Hematopoietic multipotent progenitor cell treated with erythropoietin and hydrocortisone succinate and interleukin-3 and kit ligand, for 4 days (in vitro differentiated cells): ENCODE data around the gene MLN.
A peak's percentile ranks its signal among the peaks of the same experiment; 100 is the strongest.

Experiments
- DNase-seq: peaks from one replicate; pipeline ENCODE4 v3.0.0-alpha.2; 2015

The MLN gene, protein sequence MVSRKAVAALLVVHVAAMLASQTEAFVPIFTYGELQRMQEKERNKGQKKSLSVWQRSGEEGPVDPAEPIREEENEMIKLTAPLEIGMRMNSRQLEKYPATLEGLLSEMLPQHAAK

DNA sequence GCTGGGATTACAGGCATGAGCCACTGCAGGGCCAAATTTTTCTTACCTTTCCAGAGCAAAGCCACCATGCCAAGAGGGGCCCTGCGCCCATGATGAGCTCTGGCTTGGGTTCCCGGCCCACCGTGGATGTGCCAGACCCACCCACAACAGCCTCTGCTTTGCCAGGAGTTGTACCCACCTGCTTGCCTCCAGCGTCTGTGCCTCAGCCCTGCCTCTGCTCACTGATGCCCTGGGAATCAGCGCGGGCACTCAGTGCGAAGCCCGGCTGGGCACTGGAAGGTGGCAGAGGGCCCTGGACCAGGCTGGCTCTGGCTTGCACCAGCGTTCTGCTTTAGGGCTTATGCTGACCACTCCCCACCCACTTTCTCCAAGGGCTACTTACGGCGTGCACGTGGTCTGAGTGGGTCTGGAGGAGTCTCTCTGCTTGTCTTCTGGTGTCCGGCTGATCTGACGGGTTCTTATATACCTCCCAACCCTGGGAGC is at the start of gene MLN:
TSS of gene MLN (minus strand) at position 433 of the 483 bp plus-strand sequence. CDS start 2,840 bp downstream, outside the sequence.
- DNase-seq: no peak

DNA sequence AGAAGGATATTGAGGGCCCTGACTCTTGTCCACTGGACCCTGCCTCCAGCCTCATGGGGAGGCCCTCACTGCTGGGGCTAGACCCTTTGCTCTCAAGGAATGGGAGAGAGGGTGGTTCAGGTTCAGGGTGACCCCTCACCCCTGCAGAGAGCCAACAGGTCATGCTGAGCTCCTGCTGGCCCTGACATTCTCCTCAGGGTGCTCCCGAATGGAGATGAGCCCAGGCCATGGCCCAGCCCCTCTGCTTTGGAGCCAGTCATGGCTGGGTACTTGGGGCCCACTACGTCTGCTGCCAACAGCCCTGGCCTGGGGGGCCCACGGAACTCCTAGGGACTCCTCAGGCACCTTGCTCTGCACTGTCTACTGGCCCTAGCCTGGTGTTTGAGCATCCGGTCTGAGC is 49.2 kb upstream of the MLN start:
- DNase-seq: no peak

DNA sequence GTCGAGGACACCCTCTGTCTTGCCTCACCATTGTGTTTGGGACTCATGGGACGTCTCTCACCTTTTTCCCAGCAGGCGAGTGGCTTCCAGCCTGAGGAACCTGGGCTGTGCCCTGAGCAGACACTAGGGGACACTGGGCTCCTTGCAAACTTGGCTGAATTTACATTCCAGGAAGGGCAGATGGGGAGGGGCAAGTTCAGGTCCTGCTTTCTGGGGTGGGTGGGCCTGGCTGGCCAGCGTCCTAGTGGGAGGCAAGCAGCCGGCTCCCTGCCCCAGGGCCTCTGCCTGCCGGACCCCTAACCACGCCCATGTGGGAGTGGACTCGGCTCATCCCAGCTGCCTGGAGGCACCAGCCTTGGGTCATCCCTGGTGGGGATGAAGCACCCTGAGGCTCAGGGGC is 48.2 kb upstream of the MLN start:
- DNase-seq: peak; percentile 54

DNA sequence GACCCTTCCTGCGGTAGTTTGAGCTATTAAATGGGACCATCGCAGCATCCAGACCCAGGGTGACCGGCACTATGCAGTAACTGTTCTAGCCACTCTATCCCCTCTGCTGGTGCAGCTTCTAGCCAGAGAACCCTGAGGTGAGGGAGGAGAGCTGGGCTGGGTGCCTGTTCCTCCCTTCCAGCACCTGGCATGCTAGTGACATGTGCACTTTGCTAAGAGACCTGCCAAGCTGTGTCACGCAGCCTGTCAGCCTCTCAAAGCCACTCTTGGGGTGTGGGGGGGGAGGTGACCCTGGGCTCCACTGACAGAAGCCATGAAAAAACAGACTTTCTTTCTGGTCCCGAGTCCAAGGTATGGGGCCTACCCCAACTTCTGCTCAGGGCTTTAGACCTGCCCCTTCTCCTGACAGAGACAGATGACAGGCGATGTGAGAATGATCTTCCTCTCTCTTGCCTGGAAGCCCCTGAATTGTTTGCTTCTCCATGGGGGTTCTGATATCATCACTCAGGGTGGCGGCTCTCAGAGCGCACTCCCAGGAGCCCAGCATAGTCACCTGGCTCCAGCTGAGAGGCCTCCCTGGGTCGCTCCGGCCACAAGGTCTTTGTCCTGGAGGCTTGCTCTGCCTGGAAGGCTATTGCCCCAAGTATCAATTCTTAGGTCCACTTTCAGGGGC is 47.2 kb upstream of the MLN start:
- no peak for DNase-seq

DNA sequence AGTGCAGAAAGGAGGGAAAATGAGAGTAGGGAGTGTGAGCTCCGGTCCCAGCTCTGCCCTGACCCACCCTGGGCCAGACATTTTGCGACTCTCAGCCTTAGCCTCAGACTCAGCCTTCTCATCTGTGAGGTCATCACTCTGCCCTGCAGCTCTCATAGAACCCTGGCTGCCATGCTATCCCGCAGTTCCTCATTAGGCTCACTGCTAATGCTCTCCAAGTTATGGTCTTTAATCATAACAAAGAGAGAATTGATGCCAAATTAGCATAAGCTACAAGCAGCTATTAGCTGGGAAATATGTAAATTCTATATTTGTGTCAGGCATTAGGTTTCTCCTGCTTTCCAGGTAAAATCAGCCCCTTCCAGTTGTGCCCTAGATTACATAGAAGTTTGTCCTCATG is 46.5 kb upstream of the MLN start:
- no peak for DNase-seq

DNA sequence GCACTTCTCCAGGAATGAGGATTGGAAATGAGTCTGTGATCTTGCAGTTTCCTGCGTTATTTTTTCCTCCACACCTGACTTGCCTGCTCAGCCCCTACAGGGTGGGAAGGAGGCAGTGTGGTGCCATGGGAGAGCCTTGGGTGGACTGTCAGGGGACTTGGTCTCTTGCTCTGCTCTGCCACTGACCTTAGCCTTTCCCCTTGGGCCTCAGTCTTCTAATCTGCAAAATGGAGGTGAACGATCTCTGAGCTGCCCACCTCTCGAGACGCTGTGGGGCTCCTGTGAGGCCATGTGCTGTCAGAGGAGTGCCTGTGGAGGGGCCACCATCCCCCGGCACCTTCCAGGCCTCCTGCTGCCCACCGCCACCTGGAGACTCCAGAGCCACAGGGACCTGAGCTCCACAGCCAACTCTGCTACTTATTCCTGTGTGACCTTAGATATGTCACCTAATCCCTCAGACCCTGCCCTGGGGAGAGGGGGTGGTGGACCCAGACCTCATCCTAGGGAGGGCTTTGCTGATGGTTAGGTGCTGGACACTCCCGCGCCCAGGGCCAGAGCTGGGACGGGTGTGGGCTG is 45.8 kb upstream of the MLN start:
- DNase-seq: no peak

DNA sequence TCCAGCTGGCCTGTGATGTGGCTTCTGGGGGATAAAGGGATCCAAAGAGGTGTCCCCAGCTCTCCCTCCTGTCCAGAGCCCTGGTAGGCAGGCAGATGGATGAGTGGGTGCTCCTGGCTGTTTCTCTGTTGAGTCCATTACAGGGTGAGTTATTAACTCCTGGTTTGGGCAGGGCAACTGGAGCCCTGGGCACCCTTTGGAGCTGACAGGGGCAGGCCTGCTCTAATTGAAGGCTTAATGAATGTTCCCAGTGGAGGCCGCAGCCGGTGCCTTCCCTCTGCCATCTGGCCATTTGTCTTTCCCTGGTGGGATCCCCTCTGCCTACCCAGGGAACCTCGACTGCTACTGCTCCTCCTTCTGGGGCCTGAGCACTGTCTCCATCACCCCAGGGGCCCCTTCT is 44.7 kb upstream of the MLN start:
- no peak for DNase-seq

DNA sequence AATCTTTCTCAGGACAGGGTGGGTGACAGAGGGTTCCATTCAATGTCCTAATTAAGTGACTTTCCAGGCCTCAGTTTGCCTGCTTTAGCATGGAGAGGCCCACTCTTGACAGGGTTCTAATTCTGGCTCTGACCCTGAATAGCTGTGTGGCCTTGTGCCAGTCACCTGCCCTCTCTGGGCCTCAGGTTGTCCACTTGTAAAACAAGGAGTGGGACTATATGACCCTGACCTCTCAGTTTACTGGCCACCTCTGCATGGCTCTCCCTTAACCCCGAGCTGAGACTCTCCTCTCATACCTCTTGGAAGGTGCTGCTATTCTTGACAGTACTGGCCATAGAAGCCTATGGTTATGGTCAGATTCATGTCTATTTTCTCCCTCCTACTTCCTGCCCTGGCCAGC is 44.1 kb upstream of the MLN start:
- DNase-seq: no peak

DNA sequence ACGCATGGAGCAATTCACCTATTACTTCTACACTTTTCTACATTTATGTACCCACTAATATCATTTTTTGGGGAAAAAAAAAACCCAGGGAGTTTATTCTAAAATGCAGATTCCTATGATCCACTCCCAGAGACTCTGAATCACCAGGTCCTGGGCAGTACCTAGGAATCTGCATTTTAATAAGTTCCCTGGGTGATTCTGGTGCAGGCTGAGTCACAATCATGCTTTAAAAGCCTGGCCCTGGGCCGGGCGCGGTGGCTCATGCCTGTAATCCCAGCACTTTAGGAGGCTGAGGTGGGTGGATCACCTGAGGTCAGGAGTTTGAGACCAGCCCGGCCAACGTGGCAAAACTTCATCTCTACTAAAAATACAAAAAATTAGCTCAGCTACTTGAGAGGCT is 43.3 kb upstream of the MLN start:
- DNase-seq: no peak

DNA sequence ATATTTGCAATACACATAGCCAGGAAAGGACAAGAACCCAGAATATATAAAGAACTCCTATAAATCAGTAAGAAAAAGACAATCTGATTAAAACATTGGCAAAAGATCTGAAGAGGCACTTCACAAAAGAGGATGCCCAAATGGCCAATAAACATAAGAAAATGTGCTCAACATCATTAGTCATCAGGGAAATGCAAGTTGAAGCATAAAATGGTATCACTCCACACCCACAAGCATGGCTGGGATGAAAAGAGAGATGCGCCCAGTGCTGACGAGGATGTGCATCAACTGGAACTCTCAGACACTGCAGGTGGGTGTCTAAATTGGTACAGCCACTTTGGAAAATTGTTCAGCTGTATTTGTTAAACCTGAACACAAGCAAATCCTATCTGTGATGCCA is 42.4 kb upstream of the MLN start:
- no peak for DNase-seq

DNA sequence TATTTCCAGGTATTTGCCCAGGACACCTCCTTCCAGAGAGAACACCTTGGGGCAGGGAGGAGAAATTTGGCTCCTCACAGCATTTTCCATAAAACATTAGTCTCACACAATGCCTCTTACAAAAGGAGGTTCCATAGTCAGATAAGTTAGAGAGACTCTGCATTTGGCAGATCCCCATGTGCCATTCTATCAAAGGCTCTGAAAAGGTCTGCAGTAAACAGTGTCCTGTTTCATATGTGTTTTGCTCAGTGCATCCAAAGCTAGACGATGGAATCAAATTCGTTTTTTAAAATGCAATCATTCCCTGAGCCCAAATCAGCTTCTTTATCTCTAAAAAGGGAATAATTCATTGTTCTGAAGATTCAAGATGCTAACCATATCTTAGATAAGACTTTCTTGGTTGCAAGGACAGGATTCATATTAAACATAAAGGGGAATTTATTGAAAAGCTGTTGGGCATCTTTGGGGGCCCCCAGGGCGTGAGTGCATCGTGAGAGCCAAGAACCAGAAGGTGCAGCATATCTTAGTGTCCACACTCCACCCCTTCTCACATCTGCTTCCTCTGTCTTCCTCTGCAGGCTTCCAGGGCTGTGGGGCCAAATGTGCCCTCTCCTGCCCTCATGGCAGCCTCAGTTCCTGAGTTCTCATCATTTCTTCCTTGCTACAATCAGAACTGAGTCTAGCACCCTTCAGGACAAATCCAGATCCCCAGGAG is 41.4 kb upstream of the MLN start:
- peak; percentile 33 for DNase-seq

DNA sequence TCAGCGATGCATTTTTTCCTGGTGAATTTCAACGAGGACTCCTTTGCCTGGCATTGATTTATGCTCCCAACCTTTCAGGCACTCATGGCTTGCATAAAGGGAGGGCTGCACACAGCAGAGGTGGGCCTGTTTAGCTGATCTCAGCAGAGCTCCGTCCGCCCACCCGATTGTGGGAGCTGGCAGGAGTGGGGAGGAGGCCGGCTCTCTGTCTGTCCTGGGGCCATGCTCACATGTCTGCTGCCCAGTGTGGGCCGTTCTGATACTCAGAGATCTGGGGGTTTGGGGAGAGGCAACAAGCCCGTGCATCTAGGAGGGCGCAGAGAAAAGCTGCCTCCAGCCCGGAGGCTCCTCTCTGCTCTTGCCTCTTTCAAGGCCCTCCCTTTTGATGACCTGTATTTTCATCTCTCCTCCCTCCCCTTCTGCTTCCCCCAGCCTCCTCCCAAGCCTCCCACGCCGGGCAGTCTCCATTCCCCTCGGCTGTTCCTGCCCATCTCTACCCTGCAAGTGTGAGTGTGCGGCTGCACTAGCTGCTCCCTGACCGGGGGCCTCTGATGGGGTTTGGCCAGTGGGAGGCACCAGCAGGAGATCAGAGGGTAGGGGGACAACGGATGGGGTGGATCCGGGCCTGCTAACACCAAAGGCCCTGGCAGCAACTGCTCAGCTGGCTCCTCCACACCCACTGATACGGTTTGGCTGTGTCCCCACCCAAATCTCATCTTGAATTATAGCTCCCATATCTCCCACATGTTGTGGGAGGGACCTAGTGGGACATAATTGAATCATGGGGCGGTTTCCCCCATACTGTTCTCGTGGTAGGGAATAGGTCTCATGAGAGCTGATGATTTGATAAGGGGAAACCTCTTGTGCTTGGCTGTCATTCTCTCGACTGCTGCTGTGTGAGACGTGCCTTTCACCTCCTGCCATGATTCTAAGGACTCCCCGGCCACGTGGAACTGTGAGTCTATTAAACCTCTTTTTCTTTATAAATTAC is 39.6 kb upstream of the MLN start:
- DNase-seq: no peak

DNA sequence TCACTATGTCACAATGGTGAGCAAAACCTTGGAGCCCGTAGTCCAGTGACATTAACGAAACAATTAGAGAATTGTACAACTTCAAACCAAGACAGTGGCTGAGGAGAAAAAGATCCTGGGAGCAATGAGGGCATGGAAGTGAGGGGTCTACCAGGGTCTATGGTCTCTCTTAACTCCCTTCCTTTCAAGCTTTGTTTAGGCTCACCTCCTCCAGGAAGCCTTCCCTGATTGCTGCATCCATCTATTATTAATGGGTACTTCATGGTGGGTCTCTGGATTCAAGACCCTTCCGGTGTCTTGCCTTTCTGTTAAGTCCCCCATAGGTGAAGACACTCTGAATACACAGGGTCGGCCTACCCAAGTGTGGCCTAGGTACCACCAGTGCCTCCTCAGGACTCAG is 38.1 kb upstream of the MLN start:
- no peak for DNase-seq

DNA sequence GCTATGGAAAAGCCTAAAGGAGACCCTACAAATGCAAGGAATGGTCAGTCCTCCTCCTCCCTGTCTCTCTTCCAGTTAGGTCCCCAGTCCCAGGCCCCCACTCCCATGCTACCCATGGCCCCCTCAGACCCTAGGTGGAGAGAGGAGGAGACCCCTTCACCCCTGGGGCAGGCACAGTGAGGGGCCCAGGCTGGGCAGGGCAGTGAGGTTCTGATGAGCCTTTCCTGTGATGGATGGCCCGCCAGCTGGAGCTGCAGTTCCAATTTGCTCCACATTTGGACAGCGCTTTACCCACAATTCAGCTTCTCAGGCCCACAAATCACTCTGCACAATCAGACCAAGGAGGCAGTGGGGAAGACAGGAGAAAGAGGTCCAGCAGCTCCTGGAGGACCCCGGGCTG is 37.3 kb upstream of the MLN start:
- peak; percentile 28 for DNase-seq

DNA sequence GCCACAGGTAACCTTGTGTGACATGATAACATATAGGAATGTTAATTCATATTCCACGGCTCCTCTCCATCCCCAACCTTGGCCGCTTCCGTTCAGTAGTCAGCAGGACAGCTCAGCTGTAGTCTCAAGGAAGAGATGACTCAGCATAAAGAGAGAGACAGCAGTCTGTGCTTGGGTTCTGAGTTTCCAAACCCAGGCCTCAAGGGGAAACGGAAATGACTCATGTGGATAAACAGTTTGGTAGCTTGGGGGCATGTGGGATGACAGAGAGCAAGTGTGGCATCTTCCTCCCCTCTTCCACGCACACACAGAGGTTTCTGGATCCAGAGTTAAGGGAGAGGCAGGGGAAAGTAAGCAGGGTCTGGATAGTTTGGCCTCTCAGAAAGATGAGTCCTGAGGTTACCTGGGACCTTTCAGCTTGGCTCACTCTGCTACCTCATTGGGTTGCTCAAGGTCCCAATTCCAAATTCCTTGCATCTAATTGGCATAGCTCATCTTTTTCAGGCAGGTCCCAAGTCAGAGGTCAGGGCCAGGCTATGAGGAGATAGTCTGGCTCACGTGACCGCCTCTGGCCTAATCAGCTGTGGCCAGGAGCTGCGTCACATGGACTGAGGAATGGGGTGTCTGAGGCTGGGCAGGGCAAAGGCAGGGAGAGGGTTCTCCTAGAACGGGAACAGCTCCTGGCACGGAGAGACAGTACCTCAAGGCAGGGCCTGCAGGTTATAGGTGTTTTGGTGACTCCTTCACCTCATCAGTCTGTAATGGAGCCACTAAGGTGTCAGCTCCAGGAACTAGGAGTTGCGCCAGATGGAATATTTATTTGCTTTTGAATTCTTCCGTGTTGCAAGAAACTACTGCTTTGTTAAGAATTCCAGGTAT is 36.5 kb upstream of the MLN start:
- peak; percentile 92 for DNase-seq

DNA sequence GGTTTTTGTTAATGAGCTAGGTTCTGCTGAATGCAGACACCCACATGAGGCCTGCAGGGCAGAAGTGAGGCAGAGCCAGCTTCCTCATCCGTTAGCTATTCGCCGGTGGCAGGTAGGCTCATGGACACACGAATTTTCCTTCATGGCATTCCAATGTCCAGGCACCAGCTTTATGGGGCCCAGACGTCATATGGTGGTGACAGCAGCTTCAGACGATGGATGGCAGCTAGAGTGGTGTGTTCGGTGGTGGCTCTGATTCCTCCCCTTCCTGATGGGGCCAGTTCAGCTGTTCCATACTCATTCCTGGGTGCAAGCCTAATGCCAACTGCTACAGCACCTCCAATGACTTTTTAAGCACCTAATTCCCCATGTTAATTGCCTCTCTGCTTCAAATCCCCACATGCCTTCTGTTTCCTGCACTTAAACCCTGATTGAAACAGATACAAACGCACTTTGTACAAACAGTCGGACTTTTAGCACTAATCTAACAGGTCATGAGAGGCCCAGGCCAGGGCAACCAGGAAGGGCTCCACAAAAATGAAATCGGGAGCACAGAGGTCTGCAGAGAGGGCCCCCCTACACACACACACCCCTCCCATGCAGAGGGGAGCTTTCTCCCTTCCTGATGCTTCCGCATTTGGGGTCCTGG is 35.7 kb upstream of the MLN start:
- no peak for DNase-seq

DNA sequence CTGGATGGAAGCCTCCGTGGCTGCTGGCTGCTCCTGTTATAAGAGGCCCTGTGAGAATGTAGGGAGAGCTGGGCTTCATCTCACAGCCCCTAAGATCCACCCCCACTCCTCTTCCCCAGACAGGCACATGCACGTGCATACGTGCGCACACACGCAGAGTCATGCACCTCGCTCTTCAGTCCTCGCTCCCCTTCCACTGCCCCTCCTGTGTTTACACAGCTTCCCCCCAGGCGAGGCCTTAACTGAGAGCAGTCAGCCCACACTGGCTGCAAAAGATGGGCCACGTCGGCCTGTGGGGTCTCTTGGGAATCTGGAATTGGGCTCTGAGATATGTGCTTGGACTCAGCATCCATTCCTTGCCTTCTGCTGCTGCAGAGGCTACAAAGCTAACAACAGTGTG is 35.2 kb upstream of the MLN start:
- DNase-seq: no peak

DNA sequence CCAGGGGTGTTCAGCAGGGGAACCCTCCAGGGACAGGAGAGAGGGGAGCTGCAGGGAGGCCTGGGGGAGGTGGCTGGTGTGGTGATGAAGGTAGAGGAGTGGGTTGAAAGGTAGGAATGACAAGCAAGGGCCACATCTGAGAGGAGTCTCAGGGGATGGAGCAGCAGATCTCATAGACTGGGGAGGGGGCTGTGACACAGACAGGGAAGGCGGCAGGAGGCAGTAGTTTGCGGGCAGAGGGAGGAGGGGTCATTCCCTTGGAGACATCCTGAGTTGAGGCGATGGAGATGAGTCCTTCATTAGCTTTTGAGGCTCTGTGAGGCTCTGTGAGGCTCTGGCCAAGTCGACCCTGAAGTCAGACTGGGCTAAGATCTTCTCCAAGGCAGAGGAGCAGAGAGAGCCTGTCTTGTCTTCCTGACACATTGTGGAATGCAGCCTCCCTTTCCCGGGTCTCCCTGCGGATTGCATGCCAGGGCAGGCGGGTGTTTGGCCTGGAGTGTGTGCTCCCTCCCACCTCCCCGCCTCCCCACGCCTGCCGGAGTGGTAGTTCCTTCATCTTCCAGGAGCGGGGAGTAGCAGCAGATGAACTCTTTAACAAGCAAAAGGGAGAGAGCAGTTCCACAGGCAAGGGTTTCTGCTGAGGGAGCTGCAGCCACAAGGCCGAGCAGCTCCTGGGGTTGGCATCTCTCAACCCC is 34.3 kb upstream of the MLN start:
- no peak for DNase-seq

DNA sequence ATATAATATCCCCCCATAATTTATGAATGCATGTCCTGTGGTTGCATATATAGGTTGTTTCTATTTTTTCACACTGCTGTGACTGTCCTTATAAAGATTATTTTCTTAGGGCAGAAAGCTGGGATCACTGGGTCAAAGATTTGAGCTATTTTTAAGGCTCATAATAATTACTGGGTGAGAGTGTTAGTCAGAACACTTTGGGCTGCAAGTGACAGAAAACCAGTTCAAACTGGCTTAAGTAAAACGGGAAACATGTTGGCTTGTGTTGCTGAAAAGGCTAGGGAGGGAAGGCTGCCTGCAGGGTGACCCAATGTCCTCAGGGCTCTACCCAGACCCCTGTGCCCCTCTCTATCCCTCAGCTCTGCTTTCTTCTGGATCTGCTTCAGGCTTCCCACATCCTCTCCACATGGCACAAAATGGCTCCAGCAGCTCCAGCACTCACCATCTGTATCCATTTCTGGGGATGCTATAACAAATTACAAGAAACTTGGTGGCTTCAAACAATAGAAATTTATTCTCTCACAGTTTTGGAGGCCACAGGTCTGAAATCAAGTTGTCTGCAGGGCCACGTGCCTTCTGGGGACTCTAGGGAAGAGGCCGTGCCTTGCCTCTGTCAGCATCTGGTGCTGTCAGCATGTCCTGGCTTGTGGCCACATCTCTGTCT is 33.1 kb upstream of the MLN start:
- no peak for DNase-seq
